NT2/D1 (cell line): ENCODE results near the gene ETV5.

ENCODE experiments used
- DNase-seq: peaks from one replicate; pipeline ENCODE4 v3.0.0-alpha.2; 2011; ENCODE audit warnings: low read depth, low spot score
- H3K27me3 ChIP-seq: 2 replicates; pipeline ENCODE4 v1.6.0; 2011; ENCODE audit warnings: mild to moderate bottlenecking; ENCODE audit not compliant: insufficient read length, insufficient read depth
- H3K36me3 ChIP-seq: 2 replicates; pipeline ENCODE4 v1.6.1; 2011; ENCODE audit warnings: mild to moderate bottlenecking, low read length, mixed read lengths; ENCODE audit not compliant: insufficient read depth, insufficient read length
- H3K4me1 ChIP-seq: 2 replicates; pipeline ENCODE4 v1.5.1; 2011; ENCODE audit not compliant: insufficient read depth, insufficient read length
- H3K4me3 ChIP-seq: 2 replicates; pipeline ENCODE4 v1.5.1; 2011; ENCODE audit warnings: low read depth; ENCODE audit not compliant: insufficient read length
- H3K9ac ChIP-seq: 2 replicates; pipeline ENCODE4 v1.6.0; 2011; ENCODE audit warnings: low read depth; ENCODE audit not compliant: insufficient read length
- H3K9me3 ChIP-seq: 2 replicates; pipeline ENCODE4 v1.5.1; 2011; ENCODE audit warnings: mild to moderate bottlenecking, low read length; ENCODE audit not compliant: insufficient read depth
- SUZ12 ChIP-seq: IDR thresholded peaks from 2 replicates; pipeline ENCODE4 v1.6.1; 2011; ENCODE audit not compliant: insufficient read length, insufficient read depth; ENCODE audit errors: extremely low read depth
- YY1 ChIP-seq: IDR thresholded peaks from 2 replicates; pipeline ENCODE4 v1.6.1; 2011; ENCODE audit not compliant: insufficient read length, insufficient read depth
- ZNF274 ChIP-seq: IDR thresholded peaks from 2 replicates; pipeline ENCODE4 v1.6.1; 2011; ENCODE audit warnings: mild to moderate bottlenecking, low read depth, low read length

The ETV5 gene

GRCh38 chr3:186099178-186099577 is 9.7 kb downstream of the ETV5 start:
- Histone ChIP-seq H3K4me1 (peaks cover 15% of the 10 kb centered on the region), H3K9me3 (no peaks in the 10 kb centered on the region), H3K4me3 (no peak overlapping the region), H3K9ac (peak overlapping the region; percentile 24), H3K36me3 (peaks cover 14% of the 10 kb centered on the region), H3K27me3 (no peaks in the 10 kb centered on the region)
- no peak for DNase-seq
- TF ChIP-seq ZNF274 (no peak), YY1 (no peak), SUZ12 (no peak)

DNA sequence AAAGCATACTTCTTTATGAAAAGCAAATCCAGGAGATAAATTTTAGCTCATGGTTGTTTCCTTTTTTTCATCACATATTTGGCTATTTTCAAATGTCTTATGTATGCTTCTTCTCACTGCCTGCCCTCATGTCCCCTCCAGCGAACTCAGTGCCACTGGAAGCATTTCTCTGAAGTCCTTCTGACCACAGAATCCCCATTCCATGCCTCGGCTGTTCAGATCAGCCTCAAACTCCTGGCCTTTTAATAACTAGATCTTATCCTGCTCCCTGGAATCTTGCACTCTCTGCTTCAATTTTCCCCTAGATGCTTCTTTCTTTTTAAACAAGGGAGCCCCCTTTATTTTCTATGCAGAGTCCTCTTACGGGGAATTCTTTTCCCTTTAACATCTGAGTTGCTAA is 10.1 kb downstream of the ETV5 start:
- H3K4me3 ChIP-seq: no peak overlapping the region
- no peak for DNase-seq
- H3K36me3 ChIP-seq: peaks cover 18% of the 10 kb centered on the region
- no peaks in the 10 kb centered on the region for H3K9me3 ChIP-seq
- H3K9ac ChIP-seq: peak overlapping the region; percentile 64
- TF ChIP-seq YY1 (no peak), ZNF274 (no peak), SUZ12 (no peak)
- H3K27me3 ChIP-seq: no peaks in the 10 kb centered on the region
- H3K4me1 ChIP-seq: peaks cover 15% of the 10 kb centered on the region

- Histone ChIP-seq H3K9ac (peak overlapping the region; percentile 64), H3K4me3 (no peak overlapping the region), H3K4me1 (peaks cover 15% of the 10 kb centered on the region), H3K36me3 (peaks cover 20% of the 10 kb centered on the region), H3K27me3 (no peaks in the 10 kb centered on the region), H3K9me3 (no peaks in the 10 kb centered on the region)
- no peak for TF ChIP-seq YY1
- TF ChIP-seq SUZ12: no peak
- TF ChIP-seq ZNF274: no peak
- DNase-seq: peak; percentile 88
Observed at GRCh38 chr3:186097663-186098451, 11.0 kb downstream of the ETV5 start.

GRCh38 chr3:186097317-186097662 is 11.6 kb downstream of the ETV5 start:
- Histone ChIP-seq H3K4me3 (peak overlapping the region; percentile 4), H3K9ac (no peak overlapping the region), H3K36me3 (peaks cover 20% of the 10 kb centered on the region), H3K9me3 (no peaks in the 10 kb centered on the region), H3K27me3 (no peaks in the 10 kb centered on the region), H3K4me1 (peaks cover 12% of the 10 kb centered on the region)
- DNase-seq: no peak
- no peak for TF ChIP-seq ZNF274
- TF ChIP-seq SUZ12: no peak
- TF ChIP-seq YY1: no peak

DNA sequence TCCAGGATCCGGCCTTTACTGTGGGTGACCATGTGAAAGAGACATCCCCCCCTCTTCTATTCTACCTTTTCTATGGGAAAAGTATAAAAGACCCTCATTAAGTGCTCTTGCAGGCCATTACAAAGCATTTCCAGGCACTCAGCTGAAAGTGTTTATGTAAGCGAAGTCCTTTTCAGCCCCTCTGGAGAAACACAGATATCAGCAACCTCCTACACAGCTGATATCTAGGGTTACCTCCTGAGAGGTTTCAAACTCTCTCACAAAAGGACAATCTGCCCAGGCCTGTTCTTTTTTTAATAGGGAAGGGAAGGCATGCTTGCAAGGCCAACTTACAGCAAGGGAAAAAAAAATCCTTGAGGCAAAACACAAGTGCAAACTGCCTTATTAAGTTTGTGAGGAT is 12.6 kb downstream of the ETV5 start:
- H3K9me3 ChIP-seq: no peaks in the 10 kb centered on the region
- no peak overlapping the region for H3K9ac ChIP-seq
- H3K4me1 ChIP-seq: peaks cover 12% of the 10 kb centered on the region
- no peak overlapping the region for H3K4me3 ChIP-seq
- no peaks in the 10 kb centered on the region for H3K27me3 ChIP-seq
- no peak for DNase-seq
- H3K36me3 ChIP-seq: peaks cover 16% of the 10 kb centered on the region
- no peak for TF ChIP-seq YY1
- TF ChIP-seq SUZ12: no peak
- no peak for TF ChIP-seq ZNF274

GRCh38 chr3:186095561-186096081 is 13.3 kb downstream of the ETV5 start:
- TF ChIP-seq YY1 (no peak), SUZ12 (no peak), ZNF274 (no peak)
- Histone ChIP-seq H3K36me3 (peaks cover 17% of the 10 kb centered on the region), H3K4me1 (peaks cover 12% of the 10 kb centered on the region), H3K9me3 (no peaks in the 10 kb centered on the region), H3K9ac (no peak overlapping the region), H3K4me3 (no peak overlapping the region), H3K27me3 (no peaks in the 10 kb centered on the region)
- no peak for DNase-seq

DNA sequence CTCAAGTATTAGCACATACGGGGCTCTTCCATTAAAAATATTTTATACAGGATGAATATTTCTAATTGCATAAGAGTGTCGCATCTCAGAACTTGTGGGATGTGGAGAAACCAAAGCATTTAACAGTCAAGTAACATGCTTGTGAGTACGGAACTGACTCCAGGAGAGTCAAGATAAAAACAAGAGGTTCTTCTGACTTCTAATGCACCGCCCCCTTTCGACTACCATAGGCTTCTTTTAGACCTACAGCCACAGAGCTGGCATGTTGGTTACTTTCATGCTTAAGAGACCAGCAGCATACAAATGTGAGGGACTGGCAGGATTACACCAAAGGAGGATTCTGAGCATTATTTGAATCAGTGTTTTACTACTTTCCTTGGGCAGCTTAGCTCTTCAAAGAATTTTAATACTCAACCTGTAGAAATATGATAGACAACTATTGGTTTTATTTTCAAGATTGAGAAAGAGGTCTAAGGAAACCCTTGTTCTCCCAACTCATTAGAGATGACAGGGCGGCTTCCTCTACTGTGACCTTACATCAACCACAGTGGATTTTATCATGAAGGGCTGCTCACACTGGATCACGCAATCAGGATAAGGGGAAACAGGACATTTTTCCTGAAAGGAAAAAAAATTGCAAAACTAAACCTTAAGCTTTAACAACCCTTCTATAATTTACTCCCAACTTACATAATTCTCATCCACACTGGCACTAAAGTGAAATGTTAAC is 14.0 kb downstream of the ETV5 start:
- peaks cover 11% of the 10 kb centered on the region for H3K4me1 ChIP-seq
- H3K9me3 ChIP-seq: no peaks in the 10 kb centered on the region
- no peaks in the 10 kb centered on the region for H3K27me3 ChIP-seq
- DNase-seq: no peak
- no peak overlapping the region for H3K9ac ChIP-seq
- TF ChIP-seq ZNF274 (no peak), YY1 (no peak), SUZ12 (no peak)
- H3K4me3 ChIP-seq: no peak overlapping the region
- peaks cover 18% of the 10 kb centered on the region for H3K36me3 ChIP-seq
